GM19023 (cell line): Measurements from ENCODE around the gene CDK13.

Experiments used
- ATAC-seq: cut with Tn5 transposase; IDR thresholded peaks from one replicate; pipeline ENCODE4 v1.9.1; 2021; ENCODE audit warnings: mild to moderate bottlenecking, moderate library complexity; ENCODE audit not compliant: unreplicated experiment

Gene CDK13

GRCh38 chr7:40008223-40008815 lies 58.3 kb downstream of the CDK13 start:
- ATAC-seq: no peak

GRCh38 chr7:40009301-40009700 lies 59.2 kb downstream of the CDK13 start:
- ATAC-seq: no peak

GRCh38 chr7:40014376-40014775 lies 64.3 kb downstream of the CDK13 start:
- no peak for ATAC-seq

GRCh38 chr7:40015790-40016296 lies 65.8 kb downstream of the CDK13 start:
- ATAC-seq: peak; percentile 87

- no peak for ATAC-seq
Observed at GRCh38 chr7:40019558-40019957, 69.5 kb downstream of the CDK13 start.

- ATAC-seq: no peak
Observed at GRCh38 chr7:40024048-40024447, 74.0 kb downstream of the CDK13 start.

GRCh38 chr7:40024841-40025240 lies 74.8 kb downstream of the CDK13 start:
- no peak for ATAC-seq

GRCh38 chr7:40027545-40027944 lies 77.5 kb downstream of the CDK13 start:
- no peak for ATAC-seq

GRCh38 chr7:40033826-40034225 lies 83.8 kb downstream of the CDK13 start:
- no peak for ATAC-seq

- no peak for ATAC-seq
Observed at GRCh38 chr7:40041456-40041855, 91.4 kb downstream of the CDK13 start.

GRCh38 chr7:40043164-40043563 lies 93.1 kb downstream of the CDK13 start:
- ATAC-seq: no peak

GRCh38 chr7:40047661-40048060 lies 97.6 kb downstream of the CDK13 start:
- ATAC-seq: no peak

- no peak for ATAC-seq
Observed at GRCh38 chr7:40057292-40057691, 107.2 kb downstream of the CDK13 start.

GRCh38 chr7:40058026-40058425 lies 108.0 kb downstream of the CDK13 start:
- no peak for ATAC-seq

- ATAC-seq: no peak
Observed at GRCh38 chr7:40058636-40059035, 108.6 kb downstream of the CDK13 start.

GRCh38 chr7:40059057-40059456 lies 109.0 kb downstream of the CDK13 start:
- ATAC-seq: no peak

- no peak for ATAC-seq
Observed at GRCh38 chr7:40072268-40072667, 122.2 kb downstream of the CDK13 start.

- no peak for ATAC-seq
Observed at GRCh38 chr7:40073239-40073638, 123.2 kb downstream of the CDK13 start.

- no peak for ATAC-seq
Observed at GRCh38 chr7:40077849-40078248, 127.8 kb downstream of the CDK13 start.

GRCh38 chr7:40092182-40092581 lies 142.1 kb downstream of the CDK13 start:
- ATAC-seq: no peak

GRCh38 chr7:40093631-40094350 lies 143.7 kb downstream of the CDK13 start:
- ATAC-seq: no peak

- ATAC-seq: no peak
Observed at GRCh38 chr7:40095230-40095629, 145.2 kb downstream of the CDK13 start.
